AG09319 (cell line): ENCODE data around the gene KLHL41.
"Not testable (repeated sequence)": the region's sequence is repeated elsewhere in the genome, so short reads cannot be mapped to it uniquely, and the experiment has no call there.

Experiments
- DNase-seq: peaks from one replicate; pipeline ENCODE4 v3.0.0-alpha.2; 2010; ENCODE audit warnings: low read depth; ENCODE audit errors: extremely low read depth
- TF ChIP-seq, protein P1 (sequence below): IDR thresholded peaks from 2 replicates; pipeline ENCODE4 v1.5.1; 2011; ENCODE audit warnings: low read depth, mild to moderate bottlenecking, inconsistent platforms, low read length, moderate library complexity

The KLHL41 gene

DNA sequence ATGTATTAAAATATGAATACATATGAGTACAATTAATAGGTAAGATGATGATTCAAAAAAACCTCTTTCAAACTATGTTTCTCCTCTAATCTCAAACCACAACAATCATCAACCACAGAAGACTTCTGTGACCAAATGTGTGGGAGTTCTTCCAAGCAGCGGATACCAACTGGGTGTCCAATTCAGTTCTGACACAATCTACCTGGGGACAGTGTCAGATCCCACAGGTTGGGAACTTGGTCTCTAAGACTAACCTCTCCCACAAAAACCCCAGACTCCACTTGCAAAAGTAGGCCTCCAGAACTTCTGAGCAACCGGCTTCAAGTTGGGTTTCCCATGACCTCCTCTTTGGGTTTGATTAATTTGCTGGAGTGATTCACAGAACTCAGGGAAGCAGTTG is 37.3 kb downstream of the KLHL41 start:
- no peak for DNase-seq
- TF ChIP-seq, protein P1, sequence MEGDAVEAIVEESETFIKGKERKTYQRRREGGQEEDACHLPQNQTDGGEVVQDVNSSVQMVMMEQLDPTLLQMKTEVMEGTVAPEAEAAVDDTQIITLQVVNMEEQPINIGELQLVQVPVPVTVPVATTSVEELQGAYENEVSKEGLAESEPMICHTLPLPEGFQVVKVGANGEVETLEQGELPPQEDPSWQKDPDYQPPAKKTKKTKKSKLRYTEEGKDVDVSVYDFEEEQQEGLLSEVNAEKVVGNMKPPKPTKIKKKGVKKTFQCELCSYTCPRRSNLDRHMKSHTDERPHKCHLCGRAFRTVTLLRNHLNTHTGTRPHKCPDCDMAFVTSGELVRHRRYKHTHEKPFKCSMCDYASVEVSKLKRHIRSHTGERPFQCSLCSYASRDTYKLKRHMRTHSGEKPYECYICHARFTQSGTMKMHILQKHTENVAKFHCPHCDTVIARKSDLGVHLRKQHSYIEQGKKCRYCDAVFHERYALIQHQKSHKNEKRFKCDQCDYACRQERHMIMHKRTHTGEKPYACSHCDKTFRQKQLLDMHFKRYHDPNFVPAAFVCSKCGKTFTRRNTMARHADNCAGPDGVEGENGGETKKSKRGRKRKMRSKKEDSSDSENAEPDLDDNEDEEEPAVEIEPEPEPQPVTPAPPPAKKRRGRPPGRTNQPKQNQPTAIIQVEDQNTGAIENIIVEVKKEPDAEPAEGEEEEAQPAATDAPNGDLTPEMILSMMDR = no peak

DNA sequence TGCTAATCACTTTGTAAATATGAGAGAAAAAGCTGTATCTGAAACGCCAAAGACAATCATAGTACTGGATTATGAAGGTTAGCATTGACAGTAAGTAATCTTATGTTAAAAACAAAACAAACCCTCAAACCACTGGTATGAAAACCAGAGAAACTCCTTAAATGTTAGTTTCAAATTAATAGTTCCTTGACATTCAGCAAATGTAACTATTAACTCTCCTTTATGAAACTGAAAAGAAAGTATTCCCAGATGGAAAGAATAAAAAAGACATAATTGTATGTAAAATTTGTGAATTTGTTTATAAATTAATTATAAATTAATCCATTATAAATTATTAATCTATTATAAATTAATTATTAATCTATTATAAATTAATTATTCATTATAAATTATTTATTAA is 51.9 kb downstream of the KLHL41 start:
- TF ChIP-seq, protein P1 = no peak

DNA sequence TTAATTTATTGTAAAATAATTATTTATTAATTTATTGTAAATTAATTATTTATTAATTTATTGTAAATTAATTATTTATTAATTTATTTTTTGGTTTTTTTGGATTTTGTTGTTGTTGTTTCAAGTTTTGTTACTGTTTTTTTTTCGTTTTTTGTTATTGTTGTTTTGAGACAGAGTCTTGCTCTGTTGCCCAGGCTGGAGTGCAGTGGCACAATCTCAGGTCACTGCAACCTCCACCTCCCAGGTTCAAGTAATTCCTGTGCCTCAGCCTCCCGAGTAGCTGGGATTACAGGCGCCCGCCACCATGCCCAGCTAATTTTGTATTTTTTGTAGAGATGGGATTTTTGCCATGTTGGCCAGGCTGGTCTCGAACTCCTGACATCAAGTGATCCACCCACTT is 52.6 kb downstream of the KLHL41 start:
- not testable (repeated sequence) for DNase-seq

More for the DNA sequence above, 51.9 kb downstream of the KLHL41 start:
- no peak for DNase-seq

DNA sequence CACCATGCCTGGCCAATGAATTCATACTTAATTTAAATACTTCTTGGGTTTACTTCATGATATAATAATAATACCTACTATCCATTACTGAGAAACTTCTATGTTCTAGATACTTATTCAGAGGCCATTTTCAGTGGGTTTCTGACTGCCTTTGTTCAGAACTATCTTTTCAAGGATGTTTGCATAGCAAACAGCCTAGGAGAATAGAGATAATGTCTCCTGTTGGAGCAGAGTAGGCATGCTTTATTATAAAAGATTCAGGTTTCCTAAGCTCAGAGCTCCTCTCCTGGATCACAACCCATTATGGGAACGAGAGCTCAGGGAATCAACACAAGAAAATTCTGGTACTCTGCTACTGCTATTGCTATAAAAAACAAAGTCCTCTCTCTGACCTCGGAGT is 53.0 kb downstream of the KLHL41 start:
- DNase-seq = no peak
- TF ChIP-seq, protein P1 = no peak

DNA sequence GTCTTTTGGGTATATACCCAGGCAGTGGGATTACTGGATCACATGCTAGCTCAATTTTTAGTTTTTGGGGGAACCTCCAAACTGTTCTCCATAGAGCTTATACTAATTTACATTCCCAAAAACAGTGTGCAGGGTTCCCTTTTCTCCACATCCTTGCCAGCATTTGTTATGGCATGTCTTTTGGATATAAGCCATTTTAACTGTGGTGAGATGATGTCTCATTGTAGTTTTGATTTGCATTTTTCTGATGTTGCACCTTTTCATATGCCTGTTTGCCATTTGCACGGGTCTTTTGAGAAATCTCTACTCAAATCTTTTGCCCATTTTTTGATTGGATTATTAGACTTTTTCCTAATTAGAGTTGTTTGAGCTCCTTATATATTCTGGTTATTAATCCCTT is 56.2 kb downstream of the KLHL41 start:
- TF ChIP-seq, protein P1 = no peak
- no peak for DNase-seq

DNA sequence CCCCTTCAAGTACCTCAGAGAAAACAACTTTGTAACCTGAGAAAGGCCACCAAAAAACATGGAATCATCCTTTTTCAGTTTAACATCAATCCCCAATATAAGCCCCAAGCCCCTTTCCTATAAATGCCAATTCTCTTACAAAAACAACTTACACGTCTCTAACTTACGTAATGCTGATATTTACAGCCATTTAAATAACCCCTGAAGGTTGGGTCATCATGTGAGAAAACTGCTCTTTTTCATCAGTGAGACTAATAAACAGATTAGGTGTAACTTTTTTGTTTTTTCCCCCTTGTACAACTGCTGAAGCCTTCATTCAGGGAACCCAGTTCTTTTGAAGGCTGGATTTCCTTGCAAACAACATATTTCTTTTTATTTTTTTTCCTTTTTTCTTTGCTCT is 60.4 kb downstream of the KLHL41 start:
- no peak for DNase-seq
- TF ChIP-seq, protein P1 = no peak

DNA sequence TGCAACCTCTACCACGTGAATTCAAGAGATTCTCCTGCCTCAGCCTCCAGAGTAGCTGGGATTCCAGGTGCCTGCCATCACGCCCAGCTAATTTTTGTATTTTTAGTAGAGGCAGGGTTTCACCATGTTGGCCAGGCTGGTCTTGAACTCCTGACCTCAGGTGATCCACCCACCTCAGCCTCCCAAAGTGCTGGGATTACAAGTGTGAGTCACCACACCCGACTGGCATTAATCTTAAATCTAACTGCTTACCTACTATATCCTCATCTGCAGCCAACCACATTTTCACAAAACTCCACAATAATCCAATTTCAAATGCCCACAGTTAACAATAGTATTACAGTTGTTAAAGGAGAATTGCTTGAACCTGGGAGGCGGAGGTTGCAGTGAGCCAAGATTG is 61.2 kb downstream of the KLHL41 start:
- not testable (repeated sequence) for DNase-seq

DNA sequence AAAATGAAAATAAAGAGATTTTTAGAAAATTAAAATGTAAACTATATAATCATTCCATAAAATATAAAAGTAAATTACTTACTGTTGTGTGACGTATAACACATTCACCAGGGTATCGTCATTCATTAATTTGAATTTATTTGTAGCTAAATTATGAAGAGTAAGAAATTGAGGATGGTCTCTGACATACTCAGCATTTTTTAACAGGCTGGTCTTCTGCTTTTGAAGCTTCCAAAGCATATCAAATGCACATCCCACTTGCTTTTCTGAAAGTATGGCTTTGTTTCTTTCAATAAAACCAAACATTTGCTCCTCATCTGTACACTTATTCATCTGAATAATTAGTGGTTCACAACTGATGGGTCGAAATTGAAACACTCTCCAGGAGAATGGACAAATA is 62.1 kb downstream of the KLHL41 start:
- DNase-seq = no peak
- TF ChIP-seq, protein P1 = no peak

DNA sequence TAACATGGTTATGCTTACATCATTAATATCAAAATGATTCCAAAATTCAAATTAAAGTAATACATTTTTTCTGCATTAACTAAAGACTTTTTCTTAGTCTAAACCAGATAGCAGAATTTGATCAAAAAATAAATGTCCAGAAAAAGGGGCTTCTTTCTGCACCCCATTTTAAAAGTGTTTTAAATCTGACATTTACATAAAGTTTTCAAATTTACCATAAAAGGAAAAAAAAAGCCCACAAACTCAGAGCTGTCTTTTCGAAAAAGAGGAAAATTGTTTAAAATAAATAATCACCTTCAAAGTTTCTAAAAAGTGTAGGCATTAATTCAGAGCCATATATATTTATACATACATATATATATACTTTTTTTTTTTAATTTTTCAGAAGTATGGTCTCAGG is 62.7 kb downstream of the KLHL41 start:
- DNase-seq = no peak
- TF ChIP-seq, protein P1 = no peak
